Measurements from ENCODE around the gene ATXN1.

Gene ATXN1

DNA sequence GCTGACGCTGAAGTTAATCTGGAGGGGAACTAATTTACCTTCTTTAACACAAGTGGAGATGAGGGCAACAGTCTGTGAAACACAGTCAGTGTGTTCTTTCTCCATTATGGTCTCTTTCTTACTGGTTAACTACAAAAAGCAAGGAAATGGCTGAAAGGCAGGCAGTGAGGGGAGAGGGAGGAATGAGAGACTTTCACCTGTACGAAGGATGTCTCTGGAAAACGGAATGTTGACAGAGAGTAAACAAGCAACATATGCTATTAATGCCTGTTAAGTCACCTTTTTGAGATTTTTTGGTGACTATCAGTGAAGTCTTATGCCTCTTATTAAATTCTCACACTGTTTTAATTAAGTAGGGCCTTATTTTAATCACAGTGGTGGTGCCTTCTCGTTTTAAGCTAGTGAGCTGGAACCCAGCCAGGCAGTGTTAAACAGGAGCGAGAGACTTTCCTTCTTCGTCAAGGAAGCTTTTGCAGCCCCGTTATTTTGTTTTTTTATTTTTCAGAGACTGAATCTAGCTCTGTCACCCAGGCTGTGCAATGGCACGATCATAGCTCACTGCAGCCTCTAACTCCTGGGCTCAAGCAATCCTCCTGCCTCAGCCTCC is 165.6 kb downstream of the ATXN1 start:
- H4K8ac ChIP-seq (ENCODE audit: low read length): no peak overlapping the region
- H3K27me3 ChIP-seq (ENCODE audit: control insufficient read depth in 1 of 2, insufficient read depth in 1 of 2, low read length in 2 of 2): no peaks in the 10 kb centered on the region
- H2BK120ac ChIP-seq (ENCODE audit: low read depth, low read length): no peak overlapping the region
- H2BK15ac ChIP-seq (ENCODE audit: low read depth, poor library complexity, severe bottlenecking): no peak overlapping the region
- peaks cover 10 to 12% of the 10 kb centered on the region in 2 experiments for H3K36me3 ChIP-seq (ENCODE audit: control insufficient read depth in 1 of 2, insufficient read depth in 2 of 2, low read depth in 1 of 2, low read length in 2 of 2)
- peaks cover 1% of the 10 kb centered on the region for H3K4me1 ChIP-seq (ENCODE audit: control insufficient read depth, insufficient read depth, low read depth, low read length)
- H2BK5ac ChIP-seq (ENCODE audit: low read depth, low read length, poor library complexity, severe bottlenecking): no peak overlapping the region
- H2AFZ ChIP-seq (ENCODE audit: low read depth, low read length): no peak overlapping the region
- no peak overlapping the region for H2BK12ac ChIP-seq (ENCODE audit: low read length in 2 of 2)
- no peak overlapping the region for H3K9ac ChIP-seq (ENCODE audit: low read length)
- H3K4ac ChIP-seq (ENCODE audit: low read depth in 1 of 2, low read length in 2 of 2): no peak overlapping the region
- H3K79me1 ChIP-seq (replicated peaks; ENCODE audit: low read length, poor library complexity, severe bottlenecking): peaks cover 7% of the 10 kb centered on the region
- H3K14ac ChIP-seq (ENCODE audit: low read length in 2 of 2): no peak overlapping the region
- no peak for DNase-seq
- no peak overlapping the region for H3K27ac ChIP-seq (ENCODE audit: low read length, poor library complexity, severe bottlenecking)
- H3K23ac ChIP-seq (ENCODE audit: low read length in 2 of 2): no peak overlapping the region
- no peak overlapping the region for H3K4me3 ChIP-seq (ENCODE audit: insufficient read depth in 1 of 2, low read depth in 1 of 2, low read length in 2 of 2)
- H3K18ac ChIP-seq (ENCODE audit: low read depth in 1 of 2, low read length in 2 of 2): no peak overlapping the region
- H2AK5ac ChIP-seq (ENCODE audit: low read length, severe bottlenecking): no peak overlapping the region
- H4K91ac ChIP-seq (ENCODE audit: low read length): no peak overlapping the region
- no peaks in the 10 kb centered on the region for H3K9me3 ChIP-seq (ENCODE audit: control insufficient read depth, low read length)
- no peak overlapping the region for H3K4me2 ChIP-seq (ENCODE audit: low read length, poor library complexity, severe bottlenecking)
- WGBS: 83% methylated on average over 7 of the region's 8 CpGs

GRCh38 chr6:16594849-16595248 is 166.4 kb downstream of the ATXN1 start:
- no peak overlapping the region for H2AK5ac ChIP-seq (ENCODE audit: low read length, severe bottlenecking)
- no peaks in the 10 kb centered on the region for H3K9me3 ChIP-seq (ENCODE audit: control insufficient read depth, low read length)
- H2AFZ ChIP-seq (ENCODE audit: low read depth, low read length): no peak overlapping the region
- H3K4me1 ChIP-seq (ENCODE audit: control insufficient read depth, insufficient read depth, low read depth, low read length): peaks cover 1% of the 10 kb centered on the region
- no peak overlapping the region for H3K14ac ChIP-seq (ENCODE audit: low read length in 2 of 2)
- H3K9ac ChIP-seq (ENCODE audit: low read length): no peak overlapping the region
- peaks cover 7% of the 10 kb centered on the region for H3K79me1 ChIP-seq (replicated peaks; ENCODE audit: low read length, poor library complexity, severe bottlenecking)
- 100% methylated on average over 3 of the region's 5 CpGs for WGBS
- H2BK12ac ChIP-seq (ENCODE audit: low read length in 2 of 2): no peak overlapping the region
- no peak overlapping the region for H3K4me2 ChIP-seq (ENCODE audit: low read length, poor library complexity, severe bottlenecking)
- H4K8ac ChIP-seq (ENCODE audit: low read length): no peak overlapping the region
- no peak overlapping the region for H3K23ac ChIP-seq (ENCODE audit: low read length in 2 of 2)
- H2BK15ac ChIP-seq (ENCODE audit: low read depth, poor library complexity, severe bottlenecking): no peak overlapping the region
- H4K91ac ChIP-seq (ENCODE audit: low read length): no peak overlapping the region
- H3K18ac ChIP-seq (ENCODE audit: low read depth in 1 of 2, low read length in 2 of 2): no peak overlapping the region
- no peaks in the 10 kb centered on the region for H3K27me3 ChIP-seq (ENCODE audit: control insufficient read depth in 1 of 2, insufficient read depth in 1 of 2, low read length in 2 of 2)
- H3K27ac ChIP-seq (ENCODE audit: low read length, poor library complexity, severe bottlenecking): no peak overlapping the region
- H3K4ac ChIP-seq (ENCODE audit: low read depth in 1 of 2, low read length in 2 of 2): no peak overlapping the region
- H2BK5ac ChIP-seq (ENCODE audit: low read depth, low read length, poor library complexity, severe bottlenecking): no peak overlapping the region
- H3K36me3 ChIP-seq (ENCODE audit: control insufficient read depth in 1 of 2, insufficient read depth in 2 of 2, low read depth in 1 of 2, low read length in 2 of 2): peaks cover 10 to 12% of the 10 kb centered on the region in 2 experiments
- H3K4me3 ChIP-seq (ENCODE audit: insufficient read depth in 1 of 2, low read depth in 1 of 2, low read length in 2 of 2): no peak overlapping the region
- no peak overlapping the region for H2BK120ac ChIP-seq (ENCODE audit: low read depth, low read length)
- no peak for DNase-seq

DNA sequence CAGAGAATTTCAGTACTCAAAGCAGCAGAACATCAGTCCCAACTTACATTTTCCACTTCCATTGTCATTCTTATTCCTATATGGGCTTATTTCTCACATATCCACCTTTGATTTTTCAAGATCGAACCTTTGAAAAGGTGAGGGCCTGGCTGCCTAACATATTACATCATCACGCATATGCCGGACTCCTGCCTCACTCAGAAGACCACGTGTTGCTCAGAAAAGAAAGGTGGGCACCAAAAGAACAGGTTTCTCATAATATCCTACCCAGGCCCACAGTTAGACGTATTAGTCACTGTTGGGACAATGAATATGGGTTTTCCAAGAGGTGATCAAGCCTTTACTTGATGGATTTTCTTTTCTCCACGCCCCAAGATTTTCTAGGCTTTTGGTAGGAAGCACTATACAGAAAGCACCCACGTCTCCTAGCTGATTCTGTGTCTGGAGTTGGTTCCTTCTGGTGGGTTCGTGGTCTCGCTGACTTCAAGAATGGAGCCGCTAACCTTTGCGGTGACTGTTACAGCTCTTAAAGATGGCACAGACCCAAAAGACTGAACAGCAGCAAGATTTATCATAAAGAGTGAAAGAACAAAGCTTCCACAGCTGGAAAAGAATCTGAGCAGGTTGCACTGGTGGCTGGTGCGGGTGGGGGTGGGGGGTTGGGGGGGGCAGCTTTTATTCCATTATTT is 168.9 kb downstream of the ATXN1 start:
- Histone ChIP-seq H2BK15ac (ENCODE audit: low read depth, poor library complexity, severe bottlenecking) (no peak overlapping the region), H3K79me1 (replicated peaks; ENCODE audit: low read length, poor library complexity, severe bottlenecking) (peaks cover 6% of the 10 kb centered on the region), H2AFZ (ENCODE audit: low read depth, low read length) (no peak overlapping the region), H4K8ac (ENCODE audit: low read length) (no peak overlapping the region), H4K91ac (ENCODE audit: low read length) (no peak overlapping the region), H2BK120ac (ENCODE audit: low read depth, low read length) (no peak overlapping the region), H3K9ac (ENCODE audit: low read length) (no peak overlapping the region), H3K4me1 (ENCODE audit: control insufficient read depth, insufficient read depth, low read depth, low read length) (peaks cover 6% of the 10 kb centered on the region), H3K18ac (ENCODE audit: low read depth in 1 of 2, low read length in 2 of 2) (no peak overlapping the region), H2BK5ac (ENCODE audit: low read depth, low read length, poor library complexity, severe bottlenecking) (no peak overlapping the region), H3K14ac (ENCODE audit: low read length in 2 of 2) (no peak overlapping the region), H3K4me3 (ENCODE audit: insufficient read depth in 1 of 2, low read depth in 1 of 2, low read length in 2 of 2) (peak overlapping the region in 1 of 2 experiments; percentile 53), H3K4ac (ENCODE audit: low read depth in 1 of 2, low read length in 2 of 2) (no peak overlapping the region), H3K4me2 (ENCODE audit: low read length, poor library complexity, severe bottlenecking) (no peak overlapping the region), H2BK12ac (ENCODE audit: low read length in 2 of 2) (no peak overlapping the region), H3K9me3 (ENCODE audit: control insufficient read depth, low read length) (no peaks in the 10 kb centered on the region), H3K23ac (ENCODE audit: low read length in 2 of 2) (no peak overlapping the region), H3K27ac (ENCODE audit: low read length, poor library complexity, severe bottlenecking) (no peak overlapping the region), H2AK5ac (ENCODE audit: low read length, severe bottlenecking) (no peak overlapping the region), H3K27me3 (ENCODE audit: control insufficient read depth in 1 of 2, insufficient read depth in 1 of 2, low read length in 2 of 2) (no peaks in the 10 kb centered on the region), H3K36me3 (ENCODE audit: control insufficient read depth in 1 of 2, insufficient read depth in 2 of 2, low read depth in 1 of 2, low read length in 2 of 2) (peaks cover 5 to 7% of the 10 kb centered on the region in 2 experiments)
- WGBS: 96% methylated on average over 11 of the region's 12 CpGs
- no peak for DNase-seq

DNA sequence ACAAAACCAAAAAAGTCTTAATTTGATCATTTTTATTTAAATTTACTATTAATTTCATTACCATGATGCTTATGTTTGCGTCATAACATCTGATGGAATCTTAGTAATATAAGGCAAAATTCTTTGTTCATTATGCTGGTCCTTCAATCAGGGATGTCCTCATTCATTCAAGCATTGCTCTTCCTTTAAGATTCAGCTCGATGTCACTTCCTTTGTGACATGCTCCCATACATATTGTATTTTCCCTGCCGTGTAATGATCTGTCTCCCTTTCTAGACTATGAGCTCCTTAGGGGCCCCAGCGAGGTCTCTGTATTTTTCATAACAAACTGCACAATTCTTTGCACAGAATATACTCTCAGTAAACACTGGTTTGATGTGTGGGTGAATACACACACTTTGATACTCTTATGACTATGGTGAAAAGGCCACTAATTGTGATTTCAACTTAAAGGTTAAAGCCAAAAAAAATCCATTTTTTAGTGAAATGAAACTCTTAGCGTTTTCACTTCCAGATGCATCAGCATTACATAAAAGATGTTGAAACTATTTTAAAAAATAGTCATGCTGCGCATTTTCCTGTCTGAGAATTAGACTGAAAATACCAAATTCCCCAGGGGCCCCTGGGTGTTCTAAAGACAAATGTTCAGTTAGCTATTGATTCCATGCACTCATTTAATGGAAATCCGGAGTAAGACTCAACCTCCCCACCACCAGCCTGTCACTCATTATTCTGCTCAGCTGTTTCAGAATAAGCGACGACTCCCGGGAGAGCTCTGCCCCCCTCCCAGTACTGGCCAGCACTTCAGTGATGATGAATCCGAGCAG is 169.7 kb downstream of the ATXN1 start:
- DNase-seq: no peak
- H3K23ac ChIP-seq (ENCODE audit: low read length in 2 of 2): no peak overlapping the region
- no peaks in the 10 kb centered on the region for H3K27me3 ChIP-seq (ENCODE audit: control insufficient read depth in 1 of 2, insufficient read depth in 1 of 2, low read length in 2 of 2)
- no peak overlapping the region for H2BK15ac ChIP-seq (ENCODE audit: low read depth, poor library complexity, severe bottlenecking)
- no peak overlapping the region for H2AK5ac ChIP-seq (ENCODE audit: low read length, severe bottlenecking)
- no peak overlapping the region for H3K14ac ChIP-seq (ENCODE audit: low read length in 2 of 2)
- H2AFZ ChIP-seq (ENCODE audit: low read depth, low read length): no peak overlapping the region
- no peak overlapping the region for H3K4me2 ChIP-seq (ENCODE audit: low read length, poor library complexity, severe bottlenecking)
- no peak overlapping the region for H4K8ac ChIP-seq (ENCODE audit: low read length)
- H3K4me3 ChIP-seq (ENCODE audit: insufficient read depth in 1 of 2, low read depth in 1 of 2, low read length in 2 of 2): peak overlapping the region in 1 of 2 experiments; percentile 53
- H2BK12ac ChIP-seq (ENCODE audit: low read length in 2 of 2): no peak overlapping the region
- H2BK120ac ChIP-seq (ENCODE audit: low read depth, low read length): no peak overlapping the region
- H3K9ac ChIP-seq (ENCODE audit: low read length): no peak overlapping the region
- no peak overlapping the region for H3K18ac ChIP-seq (ENCODE audit: low read depth in 1 of 2, low read length in 2 of 2)
- no peaks in the 10 kb centered on the region for H3K9me3 ChIP-seq (ENCODE audit: control insufficient read depth, low read length)
- H2BK5ac ChIP-seq (ENCODE audit: low read depth, low read length, poor library complexity, severe bottlenecking): no peak overlapping the region
- peaks cover 0 to 4% of the 10 kb centered on the region in 2 experiments for H3K36me3 ChIP-seq (ENCODE audit: control insufficient read depth in 1 of 2, insufficient read depth in 2 of 2, low read depth in 1 of 2, low read length in 2 of 2)
- peaks cover 6% of the 10 kb centered on the region for H3K4me1 ChIP-seq (ENCODE audit: control insufficient read depth, insufficient read depth, low read depth, low read length)
- no peak overlapping the region for H3K4ac ChIP-seq (ENCODE audit: low read depth in 1 of 2, low read length in 2 of 2)
- no peak overlapping the region for H4K91ac ChIP-seq (ENCODE audit: low read length)
- peaks cover 5% of the 10 kb centered on the region for H3K79me1 ChIP-seq (replicated peaks; ENCODE audit: low read length, poor library complexity, severe bottlenecking)
- no peak overlapping the region for H3K27ac ChIP-seq (ENCODE audit: low read length, poor library complexity, severe bottlenecking)
- WGBS: 94% methylated on average over 9 of the region's 11 CpGs
